Gastroesophageal sphincter (tissue), 4 donors: ENCODE measurements around the gene MAP2K3. TPM values are rescaled to one million over a fixed set of nuclear protein-coding genes. Genes with fewer than 3 reads are reported as not detected.
"Not testable (repeated sequence)": the region's sequence is repeated elsewhere in the genome, so short reads cannot be mapped to it uniquely, and the experiment has no call there.

Experiments
- ATAC-seq: fragments of 150-250 bp; one replicate; pipeline ENCODE4 v1.9.1; 2016; ENCODE audit warnings: mild to moderate bottlenecking, moderate library complexity
- H3K27ac ChIP-seq, 4 donors: fragments of 200-600 bp; sonication (generic) in 3 of 4; 1 replicate in 3 of 4; 2 replicates in 1 of 4; pipeline ENCODE4 v1.5.1; 2016 to 2019
- H3K27me3 ChIP-seq: fragments of 200-600 bp; sonication (generic); one replicate; pipeline ENCODE4 v1.5.1; 2019
- H3K36me3 ChIP-seq, 2 donors: fragments of 200-600 bp; sonication (generic); one replicate each; pipeline ENCODE4 v1.5.1; 2019; ENCODE audit warnings: control low read depth in 1 of 2
- H3K4me1 ChIP-seq, 3 donors: fragments of 200-600 bp; sonication (generic); 1 replicate in 2 of 3; 2 replicates in 1 of 3; pipeline ENCODE4 v1.5.1; 2016 to 2019; ENCODE audit warnings: control low read depth in 2 of 3
- H3K4me3 ChIP-seq, 2 donors: fragments of 200-600 bp; sonication (generic); one replicate each; pipeline ENCODE4 v1.5.1; 2019; ENCODE audit warnings: mild to moderate bottlenecking in 1 of 2, moderate library complexity in 1 of 2
- H3K9me3 ChIP-seq, 3 donors: fragments of 200-600 bp; sonication (generic); one replicate each; pipeline ENCODE4 v1.5.1; 2017 to 2019; ENCODE audit warnings: control low read depth in 2 of 3
- CTCF ChIP-seq, 4 experiments: fragments of 200-600 bp in 2 of 4; fragments of 450-650 bp in 2 of 4; sonication (generic) in 1 of 4; IDR thresholded peaks; one replicate each; pipeline ENCODE4 v1.5.1; 2017 to 2019; ENCODE audit warnings: antibody characterized with exemption in 4 of 4, mild to moderate bottlenecking in 2 of 4, moderate library complexity in 2 of 4
- EP300 ChIP-seq: sonication (generic); formaldehyde crosslinking; IDR thresholded peaks from one replicate; pipeline ENCODE4 v1.6.1; 2017; ENCODE audit warnings: antibody characterized with exemption, mild to moderate bottlenecking
- POLR2A ChIP-seq, 2 donors: fragments of 450-650 bp; IDR thresholded peaks; one replicate each; pipeline ENCODE4 v1.6.1; 2017; ENCODE audit warnings: antibody characterized with exemption in 2 of 2, mild to moderate bottlenecking in 2 of 2, moderate library complexity in 1 of 2
- POLR2AphosphoS5 ChIP-seq: sonication (generic); formaldehyde crosslinking; IDR thresholded peaks from one replicate; pipeline ENCODE4 v1.6.1; 2017; ENCODE audit warnings: antibody characterized with exemption
- WGBS, 2 donors: methylation state at CpG; one replicate each; pipeline ENCODE4 v1.1.5; 2018; ENCODE audit warnings: low coverage in 1 of 2; 5-methylcytosine and 5-hydroxymethylcytosine counted together
- total RNA-seq, 4 donors: library from RNA; depleted of rRNA; stranded (reverse); fragments of >200 nt; gene quantifications; one replicate each; pipeline ENCODE4 v1.1.0, GENCODE V29; 2016

Gene MAP2K3
- total RNA-seq, 4 donors from 2014 or later, result 18.3 to 46.2 (median 35.2) TPM

- WGBS, 2 donors, result 73 to 100% methylated on average over 1 to 7 of the region's 9 CpGs
- H3K27ac ChIP-seq, result no peak overlapping the region
- ATAC-seq, result no peak
- H3K27me3 ChIP-seq, result no peaks in the 10 kb centered on the region
- no peaks in the 10 kb centered on the region for H3K4me1 ChIP-seq
- H3K4me3 ChIP-seq, result no peak overlapping the region
- TF ChIP-seq EP300 (no peak), POLR2A (IDR thresholded peaks at IDR 0.05) (no peak), CTCF (IDR thresholded peaks at IDR 0.05) (no peak), POLR2AphosphoS5 (no peak)
- peaks cover 0 to 98% of the 10 kb centered on the region in 2 donors for H3K36me3 ChIP-seq
- peaks cover 0 to 8% (median 0%) of the 10 kb centered on the region in 3 donors for H3K9me3 ChIP-seq
Observed at GRCh38 chr17:21304091-21304490, 19.6 kb downstream of the MAP2K3 start.

- H3K27me3 ChIP-seq, H3K4me3 ChIP-seq, H3K4me1 ChIP-seq, H3K9me3 ChIP-seq, ATAC-seq, H3K27ac ChIP-seq: not testable (repeated sequence)
- 71 to 80% methylated on average over 1 to 9 of the region's 17 CpGs for WGBS, 2 donors
- H3K36me3 ChIP-seq, result peaks cover 0 to 98% of the 10 kb centered on the region in 2 donors
Observed at GRCh38 chr17:21304551-21305151, 20.1 kb downstream of the MAP2K3 start.

GRCh38 chr17:21305431-21306180 lies 21.1 kb downstream of the MAP2K3 start:
- not testable (repeated sequence) for H3K27ac ChIP-seq, H3K9me3 ChIP-seq, H3K4me1 ChIP-seq, H3K27me3 ChIP-seq, ATAC-seq, H3K4me3 ChIP-seq
- WGBS, 2 donors, result 76% methylated on average over 3 of the region's 20 CpGs; no CpG with 5 or more reads in 1 of the 2 donors
- peaks cover 0 to 98% of the 10 kb centered on the region in 2 donors for H3K36me3 ChIP-seq

GRCh38 chr17:21306611-21307272 lies 22.2 kb downstream of the MAP2K3 start:
- not testable (repeated sequence) for H3K27me3 ChIP-seq, H3K9me3 ChIP-seq, H3K4me3 ChIP-seq, ATAC-seq, H3K27ac ChIP-seq
- WGBS, 2 donors, result 39 to 100% methylated on average over 1 to 2 of the region's 8 CpGs
- H3K4me1 ChIP-seq, result peaks cover 0 to 14% (median 0%) of the 10 kb centered on the region in 3 donors
- H3K36me3 ChIP-seq, result peaks cover 0 to 87% of the 10 kb centered on the region in 2 donors

GRCh38 chr17:21307273-21307625 lies 22.7 kb downstream of the MAP2K3 start:
- 0 to 83% methylated on average over 1 to 2 of the region's 5 CpGs for WGBS, 2 donors
- H3K36me3 ChIP-seq, result peaks cover 0 to 87% of the 10 kb centered on the region in 2 donors
- not testable (repeated sequence) for H3K27me3 ChIP-seq, ATAC-seq, H3K4me3 ChIP-seq, H3K27ac ChIP-seq, H3K9me3 ChIP-seq
- peaks cover 0 to 14% (median 0%) of the 10 kb centered on the region in 3 donors for H3K4me1 ChIP-seq

- Histone ChIP-seq H3K4me1 (peaks cover 0 to 14% (median 0%) of the 10 kb centered on the region in 3 donors), H3K36me3 (peaks cover 0 to 87% of the 10 kb centered on the region in 2 donors)
- 81 to 95% methylated on average over 2 to 6 of the region's 6 CpGs for WGBS, 2 donors
- not testable (repeated sequence) for ATAC-seq, H3K27ac ChIP-seq, H3K27me3 ChIP-seq, H3K4me3 ChIP-seq, H3K9me3 ChIP-seq
Observed at GRCh38 chr17:21308931-21309381, 24.4 kb downstream of the MAP2K3 start.

GRCh38 chr17:21310061-21310765 lies 25.7 kb downstream of the MAP2K3 start:
- H3K4me3 ChIP-seq, H3K27me3 ChIP-seq, H3K9me3 ChIP-seq, ATAC-seq: not testable (repeated sequence)
- peaks cover 0 to 89% of the 10 kb centered on the region in 2 donors for H3K36me3 ChIP-seq
- WGBS, 2 donors, result 94 to 100% methylated on average over 1 to 5 of the region's 16 CpGs
- peaks cover 0 to 14% (median 0%) of the 10 kb centered on the region in 3 donors for H3K4me1 ChIP-seq
- peak overlapping the region in 3 of 4 donors; percentile 34 to 61 (median 49) for H3K27ac ChIP-seq

- H3K4me3 ChIP-seq, H3K9me3 ChIP-seq, H3K27me3 ChIP-seq: not testable (repeated sequence)
- Histone ChIP-seq H3K4me1 (peaks cover 0 to 14% (median 0%) of the 10 kb centered on the region in 3 donors), H3K27ac (peak overlapping the region in 3 of 4 donors; percentile 37 to 61 (median 49)), H3K36me3 (peaks cover 0 to 86% of the 10 kb centered on the region in 2 donors)
- 49 to 50% methylated on average over 2 to 11 of the region's 22 CpGs for WGBS, 2 donors
- peak; percentile 71 for ATAC-seq
Observed at GRCh38 chr17:21310766-21311602, 26.5 kb downstream of the MAP2K3 start.
